ENCODE data around the gene TRMT13.

TRMT13 gene

GRCh38 chr1:100152271-100152670 lies 19.3 kb downstream of the TRMT13 start:
- H3K4me3 ChIP-seq (ENCODE audit: low read depth, low read length, poor library complexity, severe bottlenecking) = no peak overlapping the region
- TF ChIP-seq EZH2 (IDR thresholded peaks at IDR 0.05; ENCODE audit: borderline replicate concordance, low read length) (no peak), CTCF (IDR thresholded peaks at IDR 0.05; ENCODE audit: low read length) (no peak)

GRCh38 chr1:100162881-100163280 lies 29.9 kb downstream of the TRMT13 start:
- no peak overlapping the region for H3K4me3 ChIP-seq (ENCODE audit: low read depth, low read length, poor library complexity, severe bottlenecking)
- H3K4me2 ChIP-seq (ENCODE audit: low read length) = no peak overlapping the region
- no peaks in the 10 kb centered on the region for H3K9me3 ChIP-seq (ENCODE audit: low read length)
- no peaks in the 10 kb centered on the region for H3K79me2 ChIP-seq (ENCODE audit: insufficient read depth, low read length)
- no peaks in the 10 kb centered on the region for H3F3A ChIP-seq (ENCODE audit: insufficient read depth, low read length)
- H3K4me1 ChIP-seq (ENCODE audit: insufficient read depth, low read length, severe bottlenecking) = no peaks in the 10 kb centered on the region
- H3K9ac ChIP-seq (ENCODE audit: low read length) = no peak overlapping the region
- no peak overlapping the region for H3K27ac ChIP-seq (ENCODE audit: low read depth, low read length, poor library complexity, severe bottlenecking)
- TF ChIP-seq CTCF (IDR thresholded peaks at IDR 0.05; ENCODE audit: low read length) = no peak
- no peak for TF ChIP-seq EZH2 (IDR thresholded peaks at IDR 0.05; ENCODE audit: borderline replicate concordance, low read length)
- H4K20me1 ChIP-seq (ENCODE audit: insufficient read depth, low read length) = no peaks in the 10 kb centered on the region
- H3K36me3 ChIP-seq (ENCODE audit: insufficient read depth, low read length) = no peaks in the 10 kb centered on the region
- H3K27me3 ChIP-seq (ENCODE audit: insufficient read depth, low read length) = no peaks in the 10 kb centered on the region
- H2AFZ ChIP-seq (ENCODE audit: low read length) = no peak overlapping the region
- H3K9me2 ChIP-seq (ENCODE audit: low read depth, low read length) = no peaks in the 10 kb centered on the region

More at GRCh38 chr1:100152271-100152670, 19.3 kb downstream of the TRMT13 start:
- Histone ChIP-seq H3K9ac (ENCODE audit: low read length) (no peak overlapping the region), H2AFZ (ENCODE audit: low read length) (no peak overlapping the region), H3K4me1 (ENCODE audit: insufficient read depth, low read length, severe bottlenecking) (peaks cover 6% of the 10 kb centered on the region), H3K27me3 (ENCODE audit: insufficient read depth, low read length) (no peaks in the 10 kb centered on the region), H3K27ac (ENCODE audit: low read depth, low read length, poor library complexity, severe bottlenecking) (no peak overlapping the region), H3F3A (ENCODE audit: insufficient read depth, low read length) (no peaks in the 10 kb centered on the region), H3K79me2 (ENCODE audit: insufficient read depth, low read length) (no peaks in the 10 kb centered on the region), H4K20me1 (ENCODE audit: insufficient read depth, low read length) (no peaks in the 10 kb centered on the region), H3K4me2 (ENCODE audit: low read length) (no peak overlapping the region), H3K9me3 (ENCODE audit: low read length) (no peaks in the 10 kb centered on the region), H3K9me2 (ENCODE audit: low read depth, low read length) (no peaks in the 10 kb centered on the region), H3K36me3 (ENCODE audit: insufficient read depth, low read length) (peaks cover 28% of the 10 kb centered on the region; the same call in 1 of the 2 replicates)

- no peak overlapping the region for H3K27ac ChIP-seq (ENCODE audit: low read depth, low read length, poor library complexity, severe bottlenecking)
- H2AFZ ChIP-seq (ENCODE audit: low read length) = no peak overlapping the region
- no peaks in the 10 kb centered on the region for H3K36me3 ChIP-seq (ENCODE audit: insufficient read depth, low read length)
- TF ChIP-seq CTCF (IDR thresholded peaks at IDR 0.05; ENCODE audit: low read length) = no peak
- TF ChIP-seq EZH2 (IDR thresholded peaks at IDR 0.05; ENCODE audit: borderline replicate concordance, low read length) = no peak
- H3K79me2 ChIP-seq (ENCODE audit: insufficient read depth, low read length) = no peaks in the 10 kb centered on the region
- H3K9me2 ChIP-seq (ENCODE audit: low read depth, low read length) = no peaks in the 10 kb centered on the region
- H3K4me1 ChIP-seq (ENCODE audit: insufficient read depth, low read length, severe bottlenecking) = no peaks in the 10 kb centered on the region
- H3K4me3 ChIP-seq (ENCODE audit: low read depth, low read length, poor library complexity, severe bottlenecking) = no peak overlapping the region
- no peak overlapping the region for H3K4me2 ChIP-seq (ENCODE audit: low read length)
- no peak overlapping the region for H3K9ac ChIP-seq (ENCODE audit: low read length)
- H3K27me3 ChIP-seq (ENCODE audit: insufficient read depth, low read length) = no peaks in the 10 kb centered on the region
- H4K20me1 ChIP-seq (ENCODE audit: insufficient read depth, low read length) = no peaks in the 10 kb centered on the region
- no peaks in the 10 kb centered on the region for H3K9me3 ChIP-seq (ENCODE audit: low read length)
- no peaks in the 10 kb centered on the region for H3F3A ChIP-seq (ENCODE audit: insufficient read depth, low read length)
Measured at GRCh38 chr1:100164216-100164615, 31.3 kb downstream of the TRMT13 start.

Data from OCI-LY1 (cell line).